Lower lobe of right lung (tissue), 2 donors: Measurements from ENCODE around the gene SLC41A1. TPM values are rescaled to one million over a fixed set of nuclear protein-coding genes. Genes with fewer than 3 reads are reported as not detected.
"Not testable (repeated sequence)": the region's sequence is repeated elsewhere in the genome, so short reads cannot be mapped to it uniquely, and the experiment has no call there.

Experiments used
- ATAC-seq, 2 donors: fragments of 200-7000 bp; cut with Tn5 transposase; one replicate each; pipeline ENCODE4 v1.9.1; 2020 to 2022; ENCODE audit warnings: mild to moderate bottlenecking in 2 of 2, moderate library complexity in 2 of 2
- DNase-seq: peaks from one replicate; pipeline ENCODE4 v3.0.0-alpha.2; 2020
- H3K27ac ChIP-seq: fragments of 200-600 bp; one replicate; pipeline ENCODE4 v1.8.0; 2022
- H3K27me3 ChIP-seq: fragments of 200-600 bp; one replicate; pipeline ENCODE4 v1.8.0; 2022; ENCODE audit warnings: low read depth
- H3K36me3 ChIP-seq: fragments of 200-600 bp; one replicate; pipeline ENCODE4 v1.8.0; 2022; ENCODE audit warnings: mild to moderate bottlenecking
- H3K4me1 ChIP-seq: fragments of 200-600 bp; one replicate; pipeline ENCODE4 v1.8.0; 2022
- H3K4me3 ChIP-seq: fragments of 200-600 bp; one replicate; pipeline ENCODE4 v1.8.0; 2022; ENCODE audit warnings: mild to moderate bottlenecking
- H3K9me3 ChIP-seq: fragments of 200-600 bp; one replicate; pipeline ENCODE4 v1.8.0; 2022
- intact Hi-C: fragments of 100-400 bp; cut with DNase I; formaldehyde crosslinking; loops from one replicate; pipeline ENCODE4 v1.11.0; 2022
- total RNA-seq: library from RNA; stranded (reverse); fragmentation: NEBNext Ultra II Directional; extraction: Animal tissue kit (Norgen Biotek cat#: 25700); gene quantifications from one replicate; pipeline ENCODE4 v1.2.1, GENCODE V29; 2021
- TF ChIP-seq, protein P1 (sequence below): fragments of 200-600 bp; IDR thresholded peaks from one replicate; pipeline ENCODE4 v1.8.0; 2022; ENCODE audit warnings: antibody characterized with exemption, mild to moderate bottlenecking
- donor health status: DM: no; HTN: yes; CAD: no; lungs with severe emphysema.

Gene SLC41A1
- total RNA-seq, 1 donor from 2014 or later, result 29.3 TPM

DNA sequence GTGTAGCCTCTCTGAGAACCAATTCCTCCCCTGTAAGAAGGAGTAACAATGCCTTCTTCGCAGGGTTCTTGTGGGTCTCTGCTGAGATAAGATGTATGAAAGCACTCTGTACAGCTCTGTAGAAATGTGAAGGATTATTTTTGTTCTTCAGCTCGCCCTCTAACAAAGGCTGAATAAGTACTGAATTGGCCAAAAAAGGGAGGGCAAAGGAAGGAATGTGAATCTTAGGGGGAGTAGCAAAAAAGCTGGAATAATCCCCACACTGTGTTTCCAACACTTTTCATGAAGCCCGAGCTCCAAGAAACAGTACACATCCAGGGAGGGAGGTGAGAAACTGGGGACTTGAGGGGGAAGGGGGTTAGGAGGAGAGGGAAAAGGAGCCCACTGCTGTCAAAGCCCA is 14.0 kb upstream of the SLC41A1 start:
- DNase-seq (no peak), ATAC-seq (no peak)
- H3K36me3 ChIP-seq, result no peaks in the 10 kb centered on the region
- H3K4me3 ChIP-seq, result no peak overlapping the region
- H3K27me3 ChIP-seq, result no peaks in the 10 kb centered on the region
- TF ChIP-seq, protein P1, sequence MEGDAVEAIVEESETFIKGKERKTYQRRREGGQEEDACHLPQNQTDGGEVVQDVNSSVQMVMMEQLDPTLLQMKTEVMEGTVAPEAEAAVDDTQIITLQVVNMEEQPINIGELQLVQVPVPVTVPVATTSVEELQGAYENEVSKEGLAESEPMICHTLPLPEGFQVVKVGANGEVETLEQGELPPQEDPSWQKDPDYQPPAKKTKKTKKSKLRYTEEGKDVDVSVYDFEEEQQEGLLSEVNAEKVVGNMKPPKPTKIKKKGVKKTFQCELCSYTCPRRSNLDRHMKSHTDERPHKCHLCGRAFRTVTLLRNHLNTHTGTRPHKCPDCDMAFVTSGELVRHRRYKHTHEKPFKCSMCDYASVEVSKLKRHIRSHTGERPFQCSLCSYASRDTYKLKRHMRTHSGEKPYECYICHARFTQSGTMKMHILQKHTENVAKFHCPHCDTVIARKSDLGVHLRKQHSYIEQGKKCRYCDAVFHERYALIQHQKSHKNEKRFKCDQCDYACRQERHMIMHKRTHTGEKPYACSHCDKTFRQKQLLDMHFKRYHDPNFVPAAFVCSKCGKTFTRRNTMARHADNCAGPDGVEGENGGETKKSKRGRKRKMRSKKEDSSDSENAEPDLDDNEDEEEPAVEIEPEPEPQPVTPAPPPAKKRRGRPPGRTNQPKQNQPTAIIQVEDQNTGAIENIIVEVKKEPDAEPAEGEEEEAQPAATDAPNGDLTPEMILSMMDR, result no peak
- H3K4me1 ChIP-seq, result no peaks in the 10 kb centered on the region
- no peak overlapping the region for H3K27ac ChIP-seq
- H3K9me3 ChIP-seq, result no peaks in the 10 kb centered on the region
- intact Hi-C loops, result no loop called here

DNA sequence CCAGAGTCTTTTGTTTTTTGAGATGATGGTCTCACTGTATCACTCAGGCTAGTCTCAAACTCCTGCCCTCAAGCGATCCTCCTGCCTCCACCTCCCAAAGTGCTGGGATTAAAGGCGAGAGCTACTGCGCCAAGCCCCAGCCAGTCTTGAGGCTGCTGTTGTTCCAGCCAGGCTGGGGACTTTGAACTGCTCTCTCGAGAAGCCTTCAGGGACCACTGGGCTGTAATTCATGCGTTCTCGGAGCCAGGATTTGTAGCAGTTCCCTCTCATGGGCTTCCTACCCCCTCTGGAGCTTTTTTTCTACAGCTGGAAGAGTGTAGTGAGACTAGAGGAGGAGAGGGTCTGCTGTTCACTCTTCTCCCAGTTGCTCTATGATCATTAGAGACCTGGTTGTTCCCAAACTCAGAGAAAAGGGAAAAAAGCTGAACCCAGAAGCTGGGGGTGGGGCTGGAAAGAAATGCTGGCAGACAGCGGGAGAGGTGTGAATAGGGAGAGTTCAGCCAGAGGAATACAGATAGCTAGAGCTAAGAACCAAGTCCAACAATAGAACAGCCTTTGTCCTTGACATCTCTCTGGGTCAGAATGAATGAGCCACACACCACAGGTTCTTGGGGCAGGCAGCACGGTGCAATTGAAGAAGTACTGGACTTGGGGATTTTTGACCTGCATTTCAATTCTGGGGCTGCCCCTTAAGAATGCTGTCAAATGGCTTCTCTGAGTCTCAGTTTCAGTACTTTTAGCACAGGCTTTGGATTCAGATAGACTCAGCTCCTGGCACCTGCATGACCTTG is 13.2 kb upstream of the SLC41A1 start:
- ATAC-seq, result no peak
- TF ChIP-seq, protein P1, result no peak
- DNase-seq, result no peak
- Histone ChIP-seq H3K36me3 (no peaks in the 10 kb centered on the region), H3K4me3 (no peak overlapping the region), H3K27me3 (no peaks in the 10 kb centered on the region), H3K9me3 (no peaks in the 10 kb centered on the region), H3K27ac (no peak overlapping the region), H3K4me1 (no peaks in the 10 kb centered on the region)
- intact Hi-C loops, result no loop called here

DNA sequence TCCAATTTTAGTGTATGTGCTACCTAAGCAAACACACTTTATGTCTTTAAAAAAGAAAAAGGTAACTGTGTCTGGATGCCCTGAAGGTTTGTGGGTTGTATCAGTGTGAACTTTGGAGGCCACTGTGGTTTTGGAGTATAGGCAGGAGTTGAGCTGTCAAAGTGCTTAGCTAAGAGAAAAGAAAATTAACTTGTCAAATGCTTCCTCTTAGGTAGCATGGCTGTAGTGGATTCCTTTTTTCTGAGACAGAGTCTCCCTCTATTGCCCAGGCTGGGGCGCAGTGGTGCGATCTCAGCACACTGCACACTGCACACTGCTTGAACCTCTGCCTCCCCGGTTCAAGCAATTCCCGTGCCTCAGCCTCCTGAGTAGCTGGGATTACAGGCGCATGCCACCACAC is 11.2 kb upstream of the SLC41A1 start:
- no peak for DNase-seq
- TF ChIP-seq, protein P1, result no peak

DNA sequence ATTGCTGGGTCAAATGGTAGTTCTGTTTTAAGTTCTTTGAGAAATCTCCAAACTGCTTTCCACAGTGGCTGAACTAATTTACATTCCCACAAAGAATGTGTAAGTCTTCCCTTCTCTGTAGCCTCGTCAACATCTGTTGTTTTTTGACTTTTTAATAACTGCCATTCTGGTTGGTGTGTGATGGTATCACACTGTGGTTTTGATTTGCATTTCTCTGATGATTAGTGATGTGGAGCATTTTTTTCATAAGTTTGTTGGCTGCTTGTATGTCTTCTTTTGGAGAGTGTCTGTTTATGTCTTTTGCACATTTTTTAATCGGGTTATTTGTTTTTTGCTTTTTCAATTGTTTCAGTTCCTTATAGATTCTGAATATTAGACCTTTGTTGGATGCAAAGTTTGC is 10.3 kb upstream of the SLC41A1 start:
- ATAC-seq, H3K36me3 ChIP-seq, H3K4me1 ChIP-seq, intact Hi-C loops, H3K27me3 ChIP-seq, H3K4me3 ChIP-seq, DNase-seq, H3K9me3 ChIP-seq, H3K27ac ChIP-seq: not testable (repeated sequence)

More for the DNA sequence above, 11.2 kb upstream of the SLC41A1 start:
- H3K27me3 ChIP-seq, result no peaks in the 10 kb centered on the region
- intact Hi-C loops, result no loop called here
- no peaks in the 10 kb centered on the region for H3K36me3 ChIP-seq
- H3K27ac ChIP-seq, result no peak overlapping the region
- no peak for ATAC-seq
- H3K9me3 ChIP-seq, result no peaks in the 10 kb centered on the region
- H3K4me3 ChIP-seq, result no peak overlapping the region
- H3K4me1 ChIP-seq, result no peaks in the 10 kb centered on the region

DNA sequence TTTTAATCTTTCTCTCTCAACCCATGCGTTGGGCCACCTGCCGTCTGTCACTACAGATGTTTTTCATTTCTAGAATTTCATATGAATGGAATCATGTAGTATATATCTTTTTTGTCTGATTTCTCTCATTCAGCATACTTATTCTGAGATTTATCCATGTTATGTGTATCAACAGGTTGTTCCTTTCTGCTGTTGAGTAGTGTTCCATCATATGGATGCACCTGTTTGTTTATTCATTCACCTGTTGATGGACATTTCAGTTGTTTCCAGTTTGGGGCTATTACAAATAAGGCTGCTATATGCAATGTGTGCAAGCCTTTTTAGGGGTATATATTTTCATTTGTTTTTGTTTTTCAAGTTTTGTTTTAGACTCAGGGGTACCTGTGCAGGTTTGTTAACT is 9.4 kb upstream of the SLC41A1 start:
- no peak for DNase-seq
- TF ChIP-seq, protein P1, result no peak
- Histone ChIP-seq H3K4me3 (no peak overlapping the region), H3K36me3 (no peaks in the 10 kb centered on the region), H3K27me3 (no peaks in the 10 kb centered on the region), H3K9me3 (no peaks in the 10 kb centered on the region), H3K4me1 (no peaks in the 10 kb centered on the region), H3K27ac (no peak overlapping the region)
- ATAC-seq, result no peak
- intact Hi-C loops, result no loop called here

DNA sequence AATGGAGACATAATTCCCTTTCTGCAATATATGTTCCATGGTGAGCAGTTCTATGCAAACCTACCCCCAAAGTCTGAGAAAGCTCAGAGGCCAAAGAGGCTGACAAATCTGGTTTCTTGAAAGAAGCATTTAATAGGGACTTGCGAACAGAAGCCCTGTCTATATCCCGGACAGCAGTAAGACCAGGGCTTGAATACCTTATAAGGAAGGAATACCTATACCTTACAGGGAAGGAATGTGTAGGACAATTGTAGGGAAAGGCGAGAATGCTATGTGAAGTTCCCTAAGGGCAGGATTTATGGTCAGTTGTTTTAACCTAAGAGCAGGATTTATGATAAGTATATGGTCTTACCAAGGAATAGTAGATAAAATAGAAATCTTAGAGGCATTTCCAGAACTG is 5.0 kb upstream of the SLC41A1 start:
- no peaks in the 10 kb centered on the region for H3K9me3 ChIP-seq
- intact Hi-C loops, result no loop called here
- H3K4me1 ChIP-seq, result peaks cover 8% of the 10 kb centered on the region
- no peaks in the 10 kb centered on the region for H3K27me3 ChIP-seq
- no peak overlapping the region for H3K4me3 ChIP-seq
- H3K27ac ChIP-seq, result no peak overlapping the region
- DNase-seq, result no peak
- no peaks in the 10 kb centered on the region for H3K36me3 ChIP-seq
- ATAC-seq, result no peak
- TF ChIP-seq, protein P1, result no peak
